ENCODE measurements around the gene CAPRIN2.

Gene CAPRIN2

GRCh38 chr12:30696943-30697342, 57.8 kb downstream of the CAPRIN2 start:
- DNase-seq = no peak

GRCh38 chr12:30696486-30696885, 58.3 kb downstream of the CAPRIN2 start:
- no peak for DNase-seq

- no peak for DNase-seq
These were observed 58.7 kb downstream of the CAPRIN2 start for GRCh38 chr12:30696103-30696408.

- DNase-seq = peak; percentile 95
These were observed 59.3 kb downstream of the CAPRIN2 start, which contains the start of gene IPO8 for GRCh38 chr12:30695199-30696102. Gene IPO8, minus strand, starts transcription at chr12:30695869. Its CDS starts 222 bp downstream, at chr12:30695647.

GRCh38 chr12:30694412-30695198, 60.1 kb downstream of the CAPRIN2 start:
- DNase-seq = peak; percentile 24

GRCh38 chr12:30692470-30692869, 62.3 kb downstream of the CAPRIN2 start:
- no peak for DNase-seq

- peak; percentile 58 for DNase-seq
These were observed 63.5 kb downstream of the CAPRIN2 start for GRCh38 chr12:30691122-30691879.

GRCh38 chr12:30687265-30687986, 67.3 kb downstream of the CAPRIN2 start:
- no peak for DNase-seq

GRCh38 chr12:30679241-30679640, 75.5 kb downstream of the CAPRIN2 start:
- no peak for DNase-seq

- no peak for DNase-seq
These were observed 76.5 kb downstream of the CAPRIN2 start for GRCh38 chr12:30678221-30678620.

- no peak for DNase-seq
These were observed 93.5 kb downstream of the CAPRIN2 start for GRCh38 chr12:30661210-30661609.

Data from fibroblast of skin of scalp (primary cell).